Measurements from ENCODE around the gene WDR86.

Gene WDR86

GRCh38 chr7:151393031-151393977 lies 16.5 kb downstream of the WDR86 start:
- DNase-seq (ENCODE audit: insufficient read length, low spot score) (no peak), FAIRE-seq (no peak)
- TF ChIP-seq, protein P1, sequence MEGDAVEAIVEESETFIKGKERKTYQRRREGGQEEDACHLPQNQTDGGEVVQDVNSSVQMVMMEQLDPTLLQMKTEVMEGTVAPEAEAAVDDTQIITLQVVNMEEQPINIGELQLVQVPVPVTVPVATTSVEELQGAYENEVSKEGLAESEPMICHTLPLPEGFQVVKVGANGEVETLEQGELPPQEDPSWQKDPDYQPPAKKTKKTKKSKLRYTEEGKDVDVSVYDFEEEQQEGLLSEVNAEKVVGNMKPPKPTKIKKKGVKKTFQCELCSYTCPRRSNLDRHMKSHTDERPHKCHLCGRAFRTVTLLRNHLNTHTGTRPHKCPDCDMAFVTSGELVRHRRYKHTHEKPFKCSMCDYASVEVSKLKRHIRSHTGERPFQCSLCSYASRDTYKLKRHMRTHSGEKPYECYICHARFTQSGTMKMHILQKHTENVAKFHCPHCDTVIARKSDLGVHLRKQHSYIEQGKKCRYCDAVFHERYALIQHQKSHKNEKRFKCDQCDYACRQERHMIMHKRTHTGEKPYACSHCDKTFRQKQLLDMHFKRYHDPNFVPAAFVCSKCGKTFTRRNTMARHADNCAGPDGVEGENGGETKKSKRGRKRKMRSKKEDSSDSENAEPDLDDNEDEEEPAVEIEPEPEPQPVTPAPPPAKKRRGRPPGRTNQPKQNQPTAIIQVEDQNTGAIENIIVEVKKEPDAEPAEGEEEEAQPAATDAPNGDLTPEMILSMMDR (IDR thresholded peaks at IDR 0.05; ENCODE audit: insufficient read depth, missing control alignments), result no peak

DNA sequence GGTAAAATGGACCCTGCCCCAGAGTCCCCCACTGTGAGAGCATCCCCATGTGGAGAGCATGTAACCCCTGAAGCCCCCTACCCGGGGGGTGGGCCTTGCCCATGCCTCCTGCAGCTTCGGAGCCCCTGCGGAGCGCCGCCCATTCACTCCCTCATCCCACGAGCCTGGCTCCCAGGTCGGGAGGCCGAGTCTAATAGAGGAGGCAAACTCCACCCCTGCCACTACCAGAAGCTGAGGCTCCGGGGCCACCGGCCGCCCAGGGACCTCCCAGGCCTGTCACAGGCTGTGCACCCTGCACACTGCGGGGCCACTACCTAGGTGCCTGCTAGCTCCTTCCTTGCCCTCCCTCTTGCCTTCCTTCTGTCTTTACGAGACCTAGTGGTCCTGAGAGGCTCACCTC lies 17.4 kb downstream of the WDR86 start:
- FAIRE-seq, result no peak
- TF ChIP-seq, protein P1 (IDR thresholded peaks at IDR 0.05; ENCODE audit: insufficient read depth, missing control alignments), result no peak
- DNase-seq (ENCODE audit: insufficient read length, low spot score), result no peak

GRCh38 chr7:151392002-151392401 lies 17.8 kb downstream of the WDR86 start:
- no peak for FAIRE-seq
- TF ChIP-seq, protein P1 (IDR thresholded peaks at IDR 0.05; ENCODE audit: insufficient read depth, missing control alignments), result no peak
- no peak for DNase-seq (ENCODE audit: insufficient read length, low spot score)

DNA sequence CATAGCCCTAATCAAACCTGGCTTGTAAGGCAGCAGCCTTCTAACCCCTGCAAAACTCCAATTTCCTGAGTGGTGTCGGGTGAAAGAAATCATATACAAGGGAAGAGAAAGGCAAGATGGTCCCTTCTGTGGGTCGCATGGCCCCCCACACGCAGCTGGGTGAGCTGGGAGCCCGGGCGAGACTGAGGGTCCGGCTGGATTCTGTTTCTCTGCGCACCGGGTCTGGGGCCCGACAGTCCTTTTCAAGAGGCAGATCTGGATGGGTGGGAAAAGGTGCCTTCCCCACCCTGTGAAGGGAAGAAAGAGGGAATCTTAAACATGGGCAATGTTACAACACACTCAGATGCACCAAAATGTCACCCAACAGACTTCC lies 18.5 kb downstream of the WDR86 start:
- no peak for DNase-seq (ENCODE audit: insufficient read length, low spot score)
- no peak for FAIRE-seq
- TF ChIP-seq, protein P1 (IDR thresholded peaks at IDR 0.05; ENCODE audit: insufficient read depth, missing control alignments), result no peak

GRCh38 chr7:151390598-151391357 lies 19.1 kb downstream of the WDR86 start:
- FAIRE-seq, result no peak
- no peak for DNase-seq (ENCODE audit: insufficient read length, low spot score)
- TF ChIP-seq, protein P1 (IDR thresholded peaks at IDR 0.05; ENCODE audit: insufficient read depth, missing control alignments), result no peak

- no peak for DNase-seq (ENCODE audit: insufficient read length, low spot score)
- FAIRE-seq, result no peak
- TF ChIP-seq, protein P1 (IDR thresholded peaks at IDR 0.05; ENCODE audit: insufficient read depth, missing control alignments), result no peak
Measured at GRCh38 chr7:151389768-151390597, 19.9 kb downstream of the WDR86 start.
